ENCODE data around the gene TAS2R50. TPM values are rescaled to one million over a fixed set of nuclear protein-coding genes. Genes with fewer than 3 reads are reported as not detected.
"Not testable (repeated sequence)": the region's sequence is repeated elsewhere in the genome, so short reads cannot be mapped to it uniquely, and the experiment has no call there.

Gene TAS2R50
- total RNA-seq (2.0 TPM), polyA plus RNA-seq (ENCODE audit: insufficient read depth, low read depth, low replicate concordance) (not detected)
- long read RNA-seq, donor 1, result 0 reads
- long read RNA-seq, donor 2, result 0 reads
- long read RNA-seq, donor 3, result 0 reads
- long read RNA-seq, donor 4, result 0 reads
- long read RNA-seq, donor 5, result 0 reads
- long read RNA-seq, donor 6, result 0 reads
- long read RNA-seq, donor 7, result 0 reads
- long read RNA-seq, donor 8, result 0 reads
- long read RNA-seq, donor 9, result 0 reads
- long read RNA-seq, donor 10, result 0 reads

DNA sequence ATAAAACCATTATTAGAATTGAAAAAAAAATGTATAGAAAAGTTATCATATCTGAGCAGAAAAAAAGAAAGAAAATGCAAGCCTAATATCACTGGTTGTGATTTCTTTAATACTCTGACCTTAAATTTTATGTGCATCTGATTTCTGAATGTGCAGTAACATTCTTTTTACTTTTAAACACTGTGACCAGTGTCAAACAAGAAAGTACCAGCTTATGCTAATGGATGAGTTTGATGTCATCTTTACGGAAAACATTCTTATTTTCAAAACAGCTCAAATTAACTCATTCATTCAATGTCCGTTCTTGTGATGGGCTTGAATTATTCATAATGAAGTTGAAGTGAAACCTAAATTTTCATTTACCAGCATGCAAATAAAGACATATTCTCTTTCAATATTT is at the start of gene TAS2R50:
Gene TAS2R50 (minus strand): TSS at position 101 of the 400 bp plus-strand sequence. CDS start 52 bp downstream, at position 49.
- FAIRE-seq, result no peak
- intact Hi-C loops (cut with DNase I), result no loop called here
- no peak within 1 kb of the TSS for H3K9ac ChIP-seq (ENCODE audit: low read length in 3 of 3)

GRCh38 chr12:11033959-11034358 is 47.2 kb upstream of the TAS2R50 start:
- DNase-seq; H3K4me1 ChIP-seq (ENCODE audit: control insufficient read depth in 2 of 3, insufficient read depth in 2 of 3, low read depth in 1 of 3, low read length in 3 of 3); intact Hi-C loops (cut with DNase I); H3K9ac ChIP-seq (ENCODE audit: low read length in 3 of 3); H3K36me3 ChIP-seq (ENCODE audit: control insufficient read depth in 2 of 3, insufficient read depth in 3 of 3, low read length in 3 of 3); FAIRE-seq; H3K4me3 ChIP-seq (ENCODE audit: low read length in 3 of 3); H3K9me3 ChIP-seq (ENCODE audit: control insufficient read depth in 2 of 3, insufficient read depth in 1 of 3, low read length in 3 of 3); H3K27me3 ChIP-seq (ENCODE audit: control insufficient read depth, insufficient read depth, low read length); H3K27ac ChIP-seq (ENCODE audit: low read depth in 2 of 2, low read length in 2 of 2): not testable (repeated sequence)

More for the DNA sequence above, at the start of gene TAS2R50:
- H3K4me1 ChIP-seq (ENCODE audit: control insufficient read depth in 2 of 3, insufficient read depth in 2 of 3, low read depth in 1 of 3, low read length in 3 of 3), result no peaks in the 10 kb centered on the region
- no peaks in the 10 kb centered on the region for H3K27me3 ChIP-seq (ENCODE audit: control insufficient read depth, insufficient read depth, low read length)
- H3K4me3 ChIP-seq (ENCODE audit: low read length in 3 of 3), result no peak within 1 kb of the TSS
- TF ChIP-seq, protein P1, sequence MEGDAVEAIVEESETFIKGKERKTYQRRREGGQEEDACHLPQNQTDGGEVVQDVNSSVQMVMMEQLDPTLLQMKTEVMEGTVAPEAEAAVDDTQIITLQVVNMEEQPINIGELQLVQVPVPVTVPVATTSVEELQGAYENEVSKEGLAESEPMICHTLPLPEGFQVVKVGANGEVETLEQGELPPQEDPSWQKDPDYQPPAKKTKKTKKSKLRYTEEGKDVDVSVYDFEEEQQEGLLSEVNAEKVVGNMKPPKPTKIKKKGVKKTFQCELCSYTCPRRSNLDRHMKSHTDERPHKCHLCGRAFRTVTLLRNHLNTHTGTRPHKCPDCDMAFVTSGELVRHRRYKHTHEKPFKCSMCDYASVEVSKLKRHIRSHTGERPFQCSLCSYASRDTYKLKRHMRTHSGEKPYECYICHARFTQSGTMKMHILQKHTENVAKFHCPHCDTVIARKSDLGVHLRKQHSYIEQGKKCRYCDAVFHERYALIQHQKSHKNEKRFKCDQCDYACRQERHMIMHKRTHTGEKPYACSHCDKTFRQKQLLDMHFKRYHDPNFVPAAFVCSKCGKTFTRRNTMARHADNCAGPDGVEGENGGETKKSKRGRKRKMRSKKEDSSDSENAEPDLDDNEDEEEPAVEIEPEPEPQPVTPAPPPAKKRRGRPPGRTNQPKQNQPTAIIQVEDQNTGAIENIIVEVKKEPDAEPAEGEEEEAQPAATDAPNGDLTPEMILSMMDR (IDR thresholded peaks at IDR 0.05; ENCODE audit: borderline replicate concordance, extremely low read depth, insufficient read depth), result no peak
- H3K36me3 ChIP-seq (ENCODE audit: control insufficient read depth in 2 of 3, insufficient read depth in 3 of 3, low read length in 3 of 3), result no peaks in the 10 kb centered on the region
- H3K9me3 ChIP-seq (ENCODE audit: control insufficient read depth in 2 of 3, insufficient read depth in 1 of 3, low read length in 3 of 3), result peaks cover 0 to 4% (median 0%) of the 10 kb centered on the region in 3 donors
- no peak for DNase-seq
- no peak within 1 kb of the TSS for H3K27ac ChIP-seq (ENCODE audit: low read depth in 2 of 2, low read length in 2 of 2)

DNA sequence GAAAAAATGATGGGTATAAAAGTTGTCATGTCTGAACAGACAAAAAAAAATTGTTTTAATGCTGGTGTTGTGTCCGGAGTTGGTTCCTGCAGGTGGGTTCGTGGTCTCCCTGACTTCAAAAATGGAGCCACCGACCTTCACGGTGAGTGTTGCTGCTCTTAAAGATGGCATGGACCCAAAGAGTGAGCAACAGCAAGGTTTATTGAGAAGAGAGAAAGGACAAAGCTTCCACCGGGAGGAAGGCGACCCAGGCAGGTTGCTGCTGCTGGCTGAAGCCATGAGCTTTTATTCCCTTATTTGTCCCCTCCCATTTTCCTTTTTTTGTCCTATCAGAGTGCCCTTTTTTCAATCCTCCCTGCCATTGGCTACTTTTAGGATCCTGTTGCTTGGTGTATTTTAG is 44.6 kb upstream of the TAS2R50 start, which contains the start of gene TAS2R31:
Gene TAS2R31 (minus strand): TSS at position 101 of the 400 bp plus-strand sequence. CDS start 72 bp downstream, at position 29.
- Histone ChIP-seq H3K9ac (ENCODE audit: low read length in 3 of 3) (no peak within 1 kb of the TSS), H3K27me3 (ENCODE audit: control insufficient read depth, insufficient read depth, low read length) (no peaks in the 10 kb centered on the region), H3K9me3 (ENCODE audit: control insufficient read depth in 2 of 3, insufficient read depth in 1 of 3, low read length in 3 of 3) (no peaks in the 10 kb centered on the region), H3K4me3 (ENCODE audit: low read length in 3 of 3) (no peak within 1 kb of the TSS), H3K4me1 (ENCODE audit: control insufficient read depth in 2 of 3, insufficient read depth in 2 of 3, low read depth in 1 of 3, low read length in 3 of 3) (no peaks in the 10 kb centered on the region), H3K36me3 (ENCODE audit: control insufficient read depth in 2 of 3, insufficient read depth in 3 of 3, low read length in 3 of 3) (no peaks in the 10 kb centered on the region), H3K27ac (ENCODE audit: low read depth in 2 of 2, low read length in 2 of 2) (no peak within 1 kb of the TSS)
- no peak for DNase-seq
- intact Hi-C loops (cut with DNase I), result no loop called here
- FAIRE-seq, result no peak
- TF ChIP-seq, protein P1 (IDR thresholded peaks at IDR 0.05; ENCODE audit: borderline replicate concordance, extremely low read depth, insufficient read depth), result no peak

DNA sequence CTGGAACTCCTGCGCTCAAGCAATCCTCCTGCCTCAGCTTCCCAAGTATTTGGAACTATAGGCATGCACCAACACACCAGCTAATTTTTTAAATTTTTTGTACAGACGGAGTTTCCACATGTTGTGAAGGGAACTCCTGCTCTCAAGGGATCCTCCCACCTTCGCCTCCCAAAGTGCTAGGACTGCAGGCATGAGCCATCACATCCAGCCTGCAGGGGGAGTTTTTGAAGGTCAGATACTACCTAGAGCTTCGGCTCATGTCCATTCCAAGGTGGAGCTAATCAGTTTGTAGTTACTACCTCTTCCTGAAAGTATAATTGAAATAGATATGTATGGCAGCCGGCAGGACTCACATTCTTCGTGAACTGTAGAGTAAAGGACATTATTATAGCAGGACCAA is 39.4 kb upstream of the TAS2R50 start:
- DNase-seq (no peak), FAIRE-seq (no peak)
- Histone ChIP-seq H3K27ac (ENCODE audit: low read depth in 2 of 2, low read length in 2 of 2) (no peak overlapping the region), H3K9me3 (ENCODE audit: control insufficient read depth in 2 of 3, insufficient read depth in 1 of 3, low read length in 3 of 3) (no peaks in the 10 kb centered on the region), H3K4me1 (ENCODE audit: control insufficient read depth in 2 of 3, insufficient read depth in 2 of 3, low read depth in 1 of 3, low read length in 3 of 3) (no peaks in the 10 kb centered on the region), H3K9ac (ENCODE audit: low read length in 3 of 3) (no peak overlapping the region), H3K4me3 (ENCODE audit: low read length in 3 of 3) (no peak overlapping the region), H3K36me3 (ENCODE audit: control insufficient read depth in 2 of 3, insufficient read depth in 3 of 3, low read length in 3 of 3) (no peaks in the 10 kb centered on the region), H3K27me3 (ENCODE audit: control insufficient read depth, insufficient read depth, low read length) (no peaks in the 10 kb centered on the region)
- TF ChIP-seq, protein P1 (IDR thresholded peaks at IDR 0.05; ENCODE audit: borderline replicate concordance, extremely low read depth, insufficient read depth), result no peak
- intact Hi-C loops (cut with DNase I), result no loop called here

Data from kidney (tissue), 22 donors.